T-helper 22 cell (primary cell): Measurements from ENCODE around the gene CNOT6.
"Not testable (repeated sequence)": the region's sequence is repeated elsewhere in the genome, so short reads cannot be mapped to it uniquely, and the experiment has no call there.

Experiments used
- DNase-seq: peaks from one replicate; pipeline ENCODE4 v3.0.0-alpha.2; 2020; ENCODE audit warnings: low read depth

The CNOT6 gene

GRCh38 chr5:180521101-180521500, 26.9 kb downstream of the CNOT6 start:
- DNase-seq, result no peak

GRCh38 chr5:180521591-180521990, 27.4 kb downstream of the CNOT6 start:
- DNase-seq, result no peak

GRCh38 chr5:180522330-180522729, 28.2 kb downstream of the CNOT6 start:
- no peak for DNase-seq

- no peak for DNase-seq
Measured at GRCh38 chr5:180523629-180524466, 29.7 kb downstream of the CNOT6 start.

DNA sequence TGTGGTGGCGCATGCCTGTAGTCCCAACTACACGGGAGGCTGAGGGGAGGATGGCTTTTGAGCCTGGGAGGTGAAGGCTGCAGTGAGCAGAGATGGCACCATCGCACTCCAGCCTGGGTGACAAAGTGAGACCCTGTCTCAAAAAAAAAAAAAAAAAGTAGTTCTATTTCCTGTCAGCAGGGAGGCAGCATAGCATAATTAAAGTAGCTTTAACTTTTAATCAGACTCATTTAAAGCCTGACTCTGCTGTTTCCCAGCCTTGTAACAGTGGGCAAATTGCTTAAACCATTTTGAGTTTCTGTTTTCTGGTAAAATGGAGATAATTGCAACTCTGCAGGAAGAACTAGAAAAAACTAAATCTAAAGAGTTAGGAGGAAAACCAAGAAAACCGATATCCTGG, 31.2 kb downstream of the CNOT6 start:
- DNase-seq, result no peak

- no peak for DNase-seq
Measured at GRCh38 chr5:180526269-180526668, 32.1 kb downstream of the CNOT6 start.

DNA sequence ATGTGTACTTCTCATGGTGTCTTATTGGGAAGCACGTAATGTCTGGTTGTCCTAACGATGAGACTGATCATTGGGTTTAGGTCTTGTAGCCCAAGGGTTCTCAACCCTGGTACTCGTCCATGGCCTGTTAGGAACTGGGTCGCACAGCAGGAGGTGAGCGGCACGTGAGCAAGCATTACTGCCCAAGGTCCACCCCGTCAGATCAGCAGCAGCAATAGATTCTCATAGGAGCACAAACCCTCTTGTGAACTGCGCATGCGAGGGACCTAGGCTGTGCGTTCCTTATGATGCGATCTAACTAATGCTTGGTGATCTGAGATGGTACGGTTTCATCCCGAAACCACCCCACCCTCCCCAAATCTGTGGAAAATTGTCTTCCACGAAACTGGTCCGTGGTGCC, 33.5 kb downstream of the CNOT6 start:
- no peak for DNase-seq

- DNase-seq, result not testable (repeated sequence)
Measured at GRCh38 chr5:180531036-180531585, 36.9 kb downstream of the CNOT6 start.

GRCh38 chr5:180532268-180532667, 38.1 kb downstream of the CNOT6 start:
- no peak for DNase-seq

DNA sequence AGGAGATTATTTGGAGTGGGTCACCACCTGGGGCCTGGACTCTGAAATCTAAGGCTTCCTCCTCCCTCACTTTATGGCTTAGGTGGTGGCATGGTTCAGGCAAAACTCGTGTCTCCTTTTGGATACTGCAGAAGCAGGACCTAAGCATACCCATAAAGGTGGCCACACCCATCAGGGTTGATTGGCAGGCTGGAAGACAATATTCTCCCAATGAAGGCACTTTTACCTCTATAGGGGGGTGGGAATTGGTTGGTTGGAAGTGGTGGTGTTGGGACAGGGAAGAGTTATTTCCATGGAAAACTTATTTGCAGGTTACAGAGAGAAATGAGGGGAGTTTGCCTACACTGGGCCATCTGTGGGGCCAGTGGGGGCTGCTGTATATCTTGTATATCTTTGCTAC, 39.7 kb downstream of the CNOT6 start:
- no peak for DNase-seq

GRCh38 chr5:180535573-180535972, 41.4 kb downstream of the CNOT6 start:
- no peak for DNase-seq

GRCh38 chr5:180540050-180540694, 46.0 kb downstream of the CNOT6 start:
- no peak for DNase-seq

GRCh38 chr5:180541710-180542109, 47.5 kb downstream of the CNOT6 start:
- DNase-seq, result no peak

GRCh38 chr5:180545248-180545647, 51.1 kb downstream of the CNOT6 start:
- no peak for DNase-seq

- no peak for DNase-seq
Measured at GRCh38 chr5:180548563-180548962, 54.4 kb downstream of the CNOT6 start.

- DNase-seq, result no peak
Measured at GRCh38 chr5:180553530-180553929, 59.4 kb downstream of the CNOT6 start.

GRCh38 chr5:180555168-180555921, 61.2 kb downstream of the CNOT6 start:
- DNase-seq, result no peak

- no peak for DNase-seq
Measured at GRCh38 chr5:180557217-180557809, 63.1 kb downstream of the CNOT6 start.

- DNase-seq, result no peak
Measured at GRCh38 chr5:180558232-180558631, 64.1 kb downstream of the CNOT6 start.

DNA sequence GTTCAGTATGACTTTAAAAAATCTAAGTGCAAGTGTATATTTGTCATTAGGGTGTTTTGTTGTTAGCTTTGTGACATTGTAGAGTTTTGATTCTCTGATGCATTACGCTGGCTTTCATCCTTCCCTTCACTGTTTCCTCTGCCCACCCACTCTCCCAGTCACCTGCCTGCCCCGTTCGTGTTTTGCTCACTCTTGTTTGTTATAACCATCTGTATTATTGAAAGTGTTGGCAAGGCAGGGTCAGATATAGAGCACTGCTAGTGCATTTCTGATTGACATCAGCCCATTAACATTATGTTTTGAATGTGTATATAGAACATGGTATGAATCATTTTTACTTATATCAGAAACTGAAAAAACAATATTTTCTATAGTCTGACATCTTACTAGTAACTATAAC, 69.8 kb downstream of the CNOT6 start:
- no peak for DNase-seq

DNA sequence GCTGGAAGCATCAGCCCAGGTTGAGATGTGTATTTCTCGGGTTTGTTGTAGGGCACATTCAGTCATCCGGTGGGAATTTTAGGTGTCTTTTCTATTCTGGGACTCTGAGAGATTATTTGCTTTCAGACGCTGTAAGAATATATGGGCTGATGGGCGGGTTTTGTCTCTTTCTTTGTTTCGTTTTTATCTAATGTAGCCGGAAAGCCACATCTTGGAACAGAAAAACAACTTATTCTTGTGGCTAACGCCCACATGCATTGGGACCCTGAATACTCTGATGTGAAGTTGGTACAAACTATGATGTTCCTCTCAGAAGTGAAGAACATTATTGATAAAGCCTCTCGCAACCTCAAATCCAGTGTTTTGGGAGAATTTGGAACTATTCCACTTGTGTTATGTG, 74.7 kb downstream of the CNOT6 start:
- DNase-seq, result no peak

DNA sequence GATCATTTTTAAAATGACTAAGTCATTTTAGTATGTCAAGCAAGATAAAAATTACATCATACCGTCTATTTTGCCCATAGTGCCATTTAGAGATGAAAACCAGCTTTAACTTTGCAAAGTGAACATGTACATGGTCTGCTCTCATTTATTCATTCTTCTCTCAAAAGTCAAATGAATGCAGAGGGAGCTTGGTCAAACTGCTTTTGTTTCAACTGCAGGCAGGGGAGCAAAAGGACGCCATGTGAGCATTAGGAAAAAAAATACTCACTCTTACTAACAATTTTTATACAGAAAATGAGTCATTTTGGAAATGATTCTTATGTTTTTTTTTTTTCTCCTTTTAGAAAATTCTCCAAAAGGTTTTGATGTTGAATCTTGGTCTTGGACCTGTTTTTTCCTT, 81.4 kb downstream of the CNOT6 start:
- no peak for DNase-seq
